GM10847 (cell line): Measurements from ENCODE around the gene KMT2C.

Experiments used
- POLR2A ChIP-seq: IDR thresholded peaks from 2 replicates; pipeline ENCODE4 v1.6.1; 2011; ENCODE audit not compliant: insufficient read length; ENCODE audit errors: extremely low read depth

Gene KMT2C

DNA sequence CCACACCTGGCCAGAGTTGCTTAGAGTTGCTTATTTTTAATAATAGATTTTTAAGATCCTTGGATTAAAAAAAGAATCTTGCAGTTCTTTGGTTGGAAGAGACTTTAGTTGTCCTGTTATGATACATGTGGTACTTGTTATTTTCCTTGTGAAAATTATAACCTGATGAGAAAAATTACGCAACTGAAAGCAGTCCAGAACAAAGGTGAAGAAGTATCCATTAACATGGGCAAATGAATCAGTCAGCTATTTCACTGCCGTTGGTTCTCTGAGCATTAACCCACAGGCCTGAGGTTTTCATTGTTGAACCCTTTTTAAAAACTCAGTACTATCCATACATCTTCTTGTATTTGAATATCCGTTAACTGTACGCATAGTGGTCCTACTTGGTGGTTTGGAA is 342.1 kb downstream of the KMT2C start:
- TF ChIP-seq POLR2A = no peak

DNA sequence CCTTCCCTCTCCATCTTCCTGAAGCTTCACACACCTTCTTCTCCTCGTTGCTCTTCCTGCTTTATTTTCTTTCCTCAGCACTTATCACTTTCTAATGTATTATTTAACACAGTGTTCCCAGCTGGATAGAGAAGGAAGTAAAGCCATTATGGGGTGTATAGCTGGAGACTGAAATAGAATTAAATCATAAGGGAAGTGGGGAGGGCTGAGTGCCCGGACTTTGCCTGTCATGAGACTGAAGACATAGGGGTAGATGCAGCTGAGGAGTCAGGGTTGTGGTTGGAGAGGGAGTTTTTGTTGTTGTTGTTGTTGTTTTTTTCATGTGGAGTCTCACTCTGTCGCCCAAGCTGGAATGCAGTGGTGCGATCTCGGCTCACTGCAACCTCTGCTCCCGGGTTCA is 345.1 kb downstream of the KMT2C start:
- TF ChIP-seq POLR2A = no peak

DNA sequence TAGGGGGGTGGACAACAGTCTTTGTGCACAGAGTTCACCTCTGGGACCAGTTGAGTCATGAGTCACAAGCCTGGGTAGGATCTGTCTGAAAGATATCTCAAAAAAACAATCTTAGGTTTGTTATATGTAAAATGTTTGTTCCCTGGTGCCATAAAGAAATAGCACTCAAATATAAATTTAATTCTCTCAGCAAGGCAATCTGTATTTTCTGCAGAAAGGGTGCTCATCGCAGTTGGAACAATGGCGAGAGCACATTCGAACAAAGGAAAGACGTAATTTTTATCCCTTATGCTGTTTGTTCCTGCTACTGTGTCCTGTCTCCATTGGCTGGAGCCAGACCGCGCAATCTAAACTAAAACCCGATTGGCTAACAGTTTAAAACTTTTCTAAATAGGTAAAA is 346.6 kb downstream of the KMT2C start:
- TF ChIP-seq POLR2A = no peak

DNA sequence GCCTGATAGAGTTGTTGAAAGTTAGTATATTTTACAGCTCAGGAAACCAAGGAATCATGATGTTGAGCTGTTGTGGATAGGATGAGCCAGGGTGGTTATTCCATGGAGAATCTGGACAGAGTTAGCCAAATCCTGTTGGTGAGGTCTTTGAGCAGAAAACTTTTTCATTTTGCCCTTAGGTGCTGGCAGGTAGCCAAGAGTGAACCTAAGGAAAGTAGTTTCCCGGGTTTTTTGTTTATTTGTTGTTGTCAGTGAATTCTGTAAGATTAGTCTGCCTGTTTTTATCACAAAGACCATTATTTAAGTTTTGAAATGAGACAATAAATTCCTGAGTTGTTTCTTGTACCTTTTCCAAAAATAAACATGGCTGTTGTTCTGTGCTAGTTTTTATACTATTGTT is 349.3 kb downstream of the KMT2C start:
- TF ChIP-seq POLR2A = no peak

DNA sequence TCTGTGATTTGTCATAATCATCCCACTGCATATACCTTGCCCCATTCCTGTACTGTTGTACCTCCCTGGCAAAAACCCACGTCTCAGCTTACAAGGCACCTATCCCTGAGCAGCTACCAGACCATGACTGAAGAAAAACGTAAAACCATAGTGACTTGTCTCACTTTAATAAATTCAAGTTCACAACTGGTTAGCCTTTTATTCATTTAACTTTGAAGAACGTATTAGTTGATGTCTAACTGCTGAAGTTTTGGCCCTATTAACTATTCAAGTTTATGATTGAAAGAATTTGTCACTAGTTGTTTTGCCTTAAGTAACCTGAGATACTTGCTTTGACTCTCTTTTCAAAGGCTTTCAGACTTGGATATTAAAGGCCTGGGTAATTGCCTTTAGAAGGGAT is 350.7 kb downstream of the KMT2C start:
- TF ChIP-seq POLR2A = no peak
